AG08396 (cell line): ENCODE measurements around the gene HABP2.

Source experiments
- DNase-seq: peaks from one replicate; pipeline ENCODE4 v3.0.0; 2012; ENCODE audit warnings: low spot score, mixed read lengths

Gene HABP2

GRCh38 chr10:113527211-113527906 is 25.5 kb upstream of the HABP2 start:
- no peak for DNase-seq

DNA sequence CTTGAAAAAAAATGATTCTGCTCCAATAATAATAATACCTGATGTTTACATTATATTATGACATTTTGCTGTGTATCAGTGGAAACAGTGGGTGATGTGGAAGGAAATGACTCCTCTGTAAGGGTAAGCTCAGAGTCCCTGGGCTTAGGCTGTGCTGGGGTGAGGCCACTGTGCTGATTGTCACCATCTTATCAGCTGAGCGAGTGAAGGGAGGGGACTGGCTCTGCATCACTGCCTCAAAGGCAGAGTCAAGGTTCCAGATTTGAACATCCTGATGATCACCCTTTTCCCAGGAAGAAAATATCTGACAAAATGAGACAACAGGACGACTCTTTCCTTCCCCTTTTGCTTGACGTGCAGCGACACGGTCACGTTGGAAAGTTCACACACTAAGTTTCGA is 24.0 kb upstream of the HABP2 start:
- DNase-seq: no peak

- DNase-seq: no peak
These were observed 23.3 kb upstream of the HABP2 start for GRCh38 chr10:113529575-113529974.

- DNase-seq: no peak
These were observed 22.4 kb upstream of the HABP2 start for GRCh38 chr10:113530476-113530875.

GRCh38 chr10:113532724-113533123 is 20.1 kb upstream of the HABP2 start:
- DNase-seq: no peak

DNA sequence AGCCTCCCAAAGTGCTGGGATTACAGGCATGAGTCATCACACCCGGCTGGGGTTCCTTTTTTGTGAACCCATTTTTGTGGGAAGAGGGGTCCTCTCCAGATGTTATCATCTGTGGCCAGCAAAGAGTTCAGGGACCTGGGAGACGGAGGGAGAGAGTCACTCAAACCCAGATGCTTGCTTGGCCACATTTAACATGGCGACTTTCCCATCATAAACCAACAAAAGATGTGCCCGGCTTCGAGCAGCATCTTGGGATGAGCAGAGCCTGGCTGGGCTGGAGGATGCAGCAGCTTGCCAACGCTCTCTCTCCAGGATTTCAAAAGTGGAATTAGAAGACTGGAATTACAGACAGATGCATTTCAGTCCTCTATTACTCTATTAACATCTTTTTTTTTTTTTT is 19.1 kb upstream of the HABP2 start:
- DNase-seq: no peak

DNA sequence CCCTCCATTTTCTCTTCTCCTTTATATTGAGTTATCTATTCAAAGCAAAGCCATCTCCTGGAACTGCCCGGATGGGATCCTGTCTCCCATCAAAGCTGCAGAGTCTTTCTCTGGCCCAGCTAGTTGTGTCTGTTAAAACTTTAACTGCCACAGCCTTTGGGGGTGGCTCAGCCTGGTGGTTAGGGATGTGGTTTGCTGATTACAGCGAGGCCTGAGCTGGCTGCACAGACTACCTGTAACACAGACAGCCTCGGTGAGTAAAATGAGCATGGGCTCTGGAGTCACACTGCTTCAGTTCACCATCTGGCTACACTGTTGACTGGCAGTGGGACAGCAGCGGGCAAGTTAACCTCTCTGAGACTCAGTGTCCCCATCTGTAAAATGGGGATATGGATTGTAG is 18.4 kb upstream of the HABP2 start:
- DNase-seq: no peak

DNA sequence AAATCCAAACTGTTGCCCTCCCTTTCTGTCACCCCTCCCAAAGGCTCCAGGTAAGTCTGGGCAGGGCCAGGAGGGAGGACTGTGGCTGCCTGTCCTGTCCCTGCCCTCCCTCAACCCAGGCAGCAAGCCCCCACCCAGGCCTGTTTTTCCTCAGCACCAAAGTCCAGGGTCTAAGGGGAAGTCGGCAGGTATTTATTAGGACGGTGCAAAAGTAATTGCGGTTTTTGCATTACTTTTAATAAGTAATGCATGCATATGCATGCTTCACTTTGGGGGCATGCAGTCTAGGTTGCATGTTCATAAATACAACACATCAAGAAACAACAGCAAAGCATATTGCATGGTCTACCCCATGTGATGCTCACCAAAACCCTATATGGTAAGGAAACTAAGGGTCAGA is 15.2 kb upstream of the HABP2 start:
- no peak for DNase-seq

DNA sequence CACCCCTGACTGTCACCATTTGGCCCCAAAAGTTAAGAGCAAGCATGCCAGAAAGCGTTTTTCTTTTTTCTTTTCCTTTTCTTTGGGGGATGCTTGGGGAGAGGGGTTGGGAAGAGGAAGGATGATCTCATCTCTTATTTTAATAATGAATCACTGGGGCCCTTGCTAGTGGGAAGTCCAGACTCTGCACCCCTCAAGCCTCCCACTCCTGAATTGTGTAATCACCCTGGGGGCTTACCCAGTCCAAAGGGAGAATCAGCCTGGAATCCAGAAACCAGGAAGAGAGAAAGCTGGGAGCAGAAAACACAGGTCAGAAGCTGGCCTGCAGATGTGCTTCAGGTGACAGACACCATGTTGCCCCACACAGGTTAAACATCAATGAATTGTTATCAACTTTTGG is 14.7 kb upstream of the HABP2 start:
- no peak for DNase-seq

DNA sequence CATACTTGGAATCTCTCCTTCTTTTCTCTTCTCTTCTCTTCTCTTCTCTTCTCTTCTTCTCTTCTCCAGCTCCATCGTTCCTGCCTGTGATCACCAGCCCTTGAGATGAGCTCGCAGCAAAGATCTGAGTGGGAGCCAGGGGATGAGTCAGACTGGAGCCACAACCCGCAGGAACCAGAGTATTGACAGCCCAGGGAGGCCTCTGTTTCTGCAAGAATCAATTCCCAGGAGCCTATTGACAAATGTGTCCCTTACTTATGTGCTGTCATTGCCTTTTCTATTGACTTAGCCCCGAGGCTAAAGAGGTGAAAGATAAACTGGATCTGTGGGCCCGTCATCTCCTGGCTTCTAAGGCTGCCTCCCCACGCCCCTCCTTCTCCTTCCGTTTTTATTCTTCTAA is 13.1 kb upstream of the HABP2 start:
- peak; percentile 71 for DNase-seq

DNA sequence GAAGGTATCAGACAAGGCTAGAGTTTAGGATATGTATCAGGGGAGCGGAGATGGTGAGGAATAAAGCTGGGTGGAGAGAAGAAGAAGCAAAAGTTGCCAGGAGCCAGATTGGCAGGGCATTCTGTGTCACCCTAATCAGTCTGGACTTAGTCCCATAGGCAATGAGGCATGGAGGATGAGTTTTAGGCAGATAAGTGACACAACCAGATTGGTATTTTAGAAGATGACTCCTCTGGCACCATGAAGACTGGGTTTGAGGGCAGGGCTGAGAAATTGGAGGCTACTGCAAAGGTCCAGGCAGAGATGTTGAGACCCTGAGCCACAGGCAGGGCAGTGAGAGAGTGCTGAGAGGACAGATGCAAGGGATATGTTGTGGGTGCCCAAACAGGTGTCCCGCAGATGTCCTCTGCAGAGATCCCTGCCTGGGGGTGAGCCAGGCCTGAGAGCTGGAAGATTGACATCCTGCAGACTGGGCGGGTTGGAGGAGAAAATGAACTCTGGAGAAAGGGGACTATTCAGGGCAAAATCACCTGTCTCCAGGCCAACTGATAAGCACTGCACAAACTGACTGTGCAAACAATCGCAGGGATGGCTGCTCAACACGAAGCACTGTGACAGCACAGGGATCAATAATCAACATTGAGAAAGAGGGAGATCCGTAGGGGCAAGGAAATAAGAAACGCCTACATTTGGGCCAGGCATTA is 11.9 kb upstream of the HABP2 start:
- DNase-seq: no peak

DNA sequence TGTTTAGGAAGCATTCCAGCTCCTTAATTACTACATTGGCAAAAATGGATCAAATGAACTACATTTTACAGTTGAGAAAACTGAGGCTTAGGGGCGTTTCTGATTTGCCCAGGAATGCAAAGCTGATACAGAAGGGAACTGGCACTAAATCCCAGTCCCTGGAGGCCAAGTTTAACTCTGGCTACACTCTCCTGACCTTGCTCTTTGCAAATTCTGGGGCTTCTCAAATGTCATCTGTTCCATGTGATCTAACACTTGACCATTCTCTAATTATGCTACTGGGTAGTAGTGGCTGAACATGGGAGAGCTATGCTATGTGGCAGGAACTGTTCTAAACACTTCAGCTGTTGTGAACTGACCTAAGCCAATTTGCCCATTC is 11.3 kb upstream of the HABP2 start:
- DNase-seq: no peak

DNA sequence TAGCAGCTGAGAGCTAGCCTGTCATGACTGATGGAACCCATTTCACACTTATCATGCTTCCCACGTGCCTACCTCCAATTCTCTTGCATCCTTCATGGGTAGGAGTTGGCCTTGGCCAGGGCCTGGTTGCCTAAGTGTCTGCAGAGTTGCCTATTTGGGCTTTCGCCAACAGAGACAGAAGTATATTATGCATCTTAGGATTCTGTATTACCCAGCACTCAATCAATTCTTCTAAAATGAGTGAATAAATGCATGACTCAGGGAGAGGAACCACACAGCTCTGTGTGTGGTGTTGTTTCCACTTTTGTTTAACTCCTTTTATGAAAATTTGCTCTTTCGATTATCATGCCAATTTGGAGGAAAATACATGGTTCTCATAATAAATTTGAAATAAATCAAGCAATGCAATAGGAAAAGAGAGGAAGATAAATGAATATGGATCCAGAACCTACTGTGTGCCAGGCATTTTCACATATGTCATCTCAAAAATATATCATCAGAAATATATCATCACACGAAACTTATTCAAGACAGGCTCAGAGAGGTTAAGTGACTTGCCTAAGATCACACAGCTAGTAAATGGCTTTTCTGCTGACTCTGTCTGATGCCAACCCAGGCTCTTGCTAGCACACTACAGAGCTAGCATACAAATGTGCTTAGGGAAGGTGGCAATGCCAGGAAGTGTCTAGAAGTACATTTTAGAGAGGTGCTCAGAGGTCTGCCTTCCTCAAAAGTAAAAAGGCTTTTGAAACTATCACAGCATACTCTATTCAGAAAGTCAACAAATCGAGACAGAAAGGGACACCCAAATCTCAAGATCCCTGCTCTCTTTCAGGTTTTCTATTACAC is 9.5 kb upstream of the HABP2 start:
- no peak for DNase-seq

- DNase-seq: no peak
These were observed 8.5 kb upstream of the HABP2 start for GRCh38 chr10:113544392-113544791.

DNA sequence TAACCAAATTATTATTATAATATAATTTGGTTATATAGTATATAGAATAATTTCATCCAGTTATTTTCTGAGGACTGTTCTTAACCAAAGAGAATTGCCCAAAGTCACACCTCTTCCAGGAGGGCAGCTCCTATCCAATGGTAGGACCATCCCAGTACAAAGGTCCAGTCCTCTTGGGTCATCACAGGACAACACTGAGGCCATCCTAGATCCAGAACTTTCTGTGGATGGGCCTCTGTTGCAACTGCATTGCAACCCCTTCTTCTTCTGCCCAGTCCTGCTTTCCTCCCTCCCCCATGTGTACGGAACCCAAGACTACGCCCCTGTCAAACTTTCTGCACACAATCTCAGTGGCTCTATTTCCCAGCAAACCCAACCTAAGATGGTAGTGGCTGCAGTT is 5.4 kb upstream of the HABP2 start:
- DNase-seq: no peak

GRCh38 chr10:113549856-113550255 is 3.0 kb upstream of the HABP2 start:
- no peak for DNase-seq

DNA sequence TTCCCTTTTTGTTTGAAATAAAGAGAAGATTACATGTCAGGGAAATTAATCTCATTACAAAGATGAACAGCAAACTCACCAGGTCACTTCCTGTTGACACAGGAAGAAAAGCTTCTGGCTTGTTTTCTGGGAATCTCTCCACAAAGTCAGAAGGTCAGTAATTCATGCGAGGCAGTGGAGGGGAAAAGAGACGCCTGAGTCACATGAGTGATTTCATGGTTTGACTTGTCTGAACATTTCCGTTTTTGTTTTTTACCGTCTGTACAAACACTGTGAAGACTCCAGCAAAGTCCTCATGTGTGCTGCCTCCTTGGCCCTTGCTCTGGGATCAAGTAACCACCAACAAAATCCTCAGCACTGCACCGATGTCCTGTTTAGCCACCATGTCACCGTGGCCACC is 2.5 kb upstream of the HABP2 start:
- no peak for DNase-seq

GRCh38 chr10:113552014-113552413 is 839 bp upstream of the HABP2 start:
- no peak for DNase-seq

DNA sequence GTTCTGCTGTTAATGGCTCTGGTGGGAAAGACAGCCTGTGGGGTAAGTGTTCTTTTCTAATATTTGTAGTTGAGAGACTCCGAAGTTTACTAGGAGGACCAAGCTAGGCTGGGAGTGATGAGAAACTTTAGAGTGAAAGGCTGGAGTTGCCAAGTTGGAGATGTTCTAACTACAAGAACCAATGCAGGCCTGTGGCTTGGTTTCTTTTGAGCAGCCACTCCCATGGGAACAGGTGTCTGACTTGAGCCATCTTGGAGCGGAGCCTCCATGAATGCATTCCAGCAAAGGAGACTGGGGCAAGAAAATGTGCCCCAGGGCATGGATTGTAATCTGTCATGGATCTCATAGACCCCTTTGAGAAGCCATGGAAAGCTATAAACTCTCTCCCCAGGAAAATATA is 296 bp downstream of the HABP2 start:
- DNase-seq: no peak

DNA sequence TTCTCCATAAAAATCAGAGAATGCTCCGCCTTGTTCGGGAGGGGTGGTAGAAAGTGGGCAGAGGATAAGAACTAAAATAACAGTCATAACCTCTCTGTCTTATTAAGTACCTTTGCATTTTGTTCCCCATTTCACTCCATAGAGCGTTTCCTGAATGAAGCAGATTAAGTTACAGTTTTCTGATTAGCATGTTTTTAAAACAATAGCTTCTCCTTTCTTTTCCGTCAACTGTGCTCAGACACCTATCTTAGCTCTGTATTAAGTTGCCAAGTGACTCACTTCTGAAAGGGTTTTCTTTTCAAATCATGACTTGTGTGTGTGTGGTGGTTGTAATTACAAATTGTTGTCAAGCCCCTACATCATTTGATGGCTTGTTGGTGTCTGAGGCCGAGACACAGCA is 1.4 kb downstream of the HABP2 start:
- DNase-seq: no peak

DNA sequence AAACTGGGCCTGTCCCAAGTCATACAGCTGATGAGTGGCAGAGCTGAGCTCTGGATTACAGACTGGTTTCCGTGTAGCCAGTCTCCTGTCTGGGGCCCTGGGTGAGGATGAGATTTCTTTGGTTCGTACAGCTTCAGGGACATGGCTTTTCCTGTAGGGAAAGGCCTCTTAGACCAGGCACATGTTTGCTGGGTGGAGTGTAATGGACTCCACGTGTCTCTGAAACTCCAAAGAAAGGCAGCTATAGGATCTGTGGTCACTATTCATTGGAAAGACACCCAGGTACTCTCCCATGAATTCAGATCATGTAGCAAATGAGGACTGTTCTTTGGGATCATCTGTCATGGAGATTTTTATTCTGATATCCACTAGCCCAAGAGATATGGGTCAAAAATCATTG is 2.4 kb downstream of the HABP2 start:
- no peak for DNase-seq

DNA sequence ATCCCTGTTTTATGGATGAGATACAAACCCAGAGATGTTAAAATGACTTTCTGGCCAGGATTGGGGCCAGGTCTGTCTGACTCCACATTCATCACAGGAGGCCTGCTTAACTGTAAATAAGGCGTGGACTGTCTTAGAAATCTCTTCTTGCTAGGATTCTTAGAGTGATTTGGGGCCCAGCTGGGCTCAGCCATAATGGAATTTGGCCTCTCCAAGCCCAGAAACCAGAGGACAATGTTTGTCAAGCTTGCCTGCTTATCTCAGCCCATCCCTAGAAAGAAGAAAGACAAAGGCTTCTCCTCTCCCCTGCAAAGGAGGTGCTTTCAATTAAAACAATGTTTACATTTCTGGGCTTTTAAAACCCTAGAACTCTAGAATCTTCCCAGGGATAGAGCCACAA is 2.9 kb downstream of the HABP2 start:
- no peak for DNase-seq

- no peak for DNase-seq
These were observed 4.6 kb downstream of the HABP2 start for GRCh38 chr10:113557424-113557862.
